ENCODE measurements around the gene CCM2L.

GRCh38 chr20:31979713-31980426 is 30.4 kb upstream of the CCM2L start:
- TF ChIP-seq EZH2 (IDR thresholded peaks at IDR 0.05) (no peak), FOXP2 (optimal IDR thresholded peaks at IDR 0.05; ENCODE audit: control extremely low read depth, extremely low read length, insufficient read depth) (no peak)
